ENCODE measurements around the gene OSBPL2.
A peak's percentile ranks its signal among the peaks of the same experiment; 100 is the strongest.

The OSBPL2 gene

DNA sequence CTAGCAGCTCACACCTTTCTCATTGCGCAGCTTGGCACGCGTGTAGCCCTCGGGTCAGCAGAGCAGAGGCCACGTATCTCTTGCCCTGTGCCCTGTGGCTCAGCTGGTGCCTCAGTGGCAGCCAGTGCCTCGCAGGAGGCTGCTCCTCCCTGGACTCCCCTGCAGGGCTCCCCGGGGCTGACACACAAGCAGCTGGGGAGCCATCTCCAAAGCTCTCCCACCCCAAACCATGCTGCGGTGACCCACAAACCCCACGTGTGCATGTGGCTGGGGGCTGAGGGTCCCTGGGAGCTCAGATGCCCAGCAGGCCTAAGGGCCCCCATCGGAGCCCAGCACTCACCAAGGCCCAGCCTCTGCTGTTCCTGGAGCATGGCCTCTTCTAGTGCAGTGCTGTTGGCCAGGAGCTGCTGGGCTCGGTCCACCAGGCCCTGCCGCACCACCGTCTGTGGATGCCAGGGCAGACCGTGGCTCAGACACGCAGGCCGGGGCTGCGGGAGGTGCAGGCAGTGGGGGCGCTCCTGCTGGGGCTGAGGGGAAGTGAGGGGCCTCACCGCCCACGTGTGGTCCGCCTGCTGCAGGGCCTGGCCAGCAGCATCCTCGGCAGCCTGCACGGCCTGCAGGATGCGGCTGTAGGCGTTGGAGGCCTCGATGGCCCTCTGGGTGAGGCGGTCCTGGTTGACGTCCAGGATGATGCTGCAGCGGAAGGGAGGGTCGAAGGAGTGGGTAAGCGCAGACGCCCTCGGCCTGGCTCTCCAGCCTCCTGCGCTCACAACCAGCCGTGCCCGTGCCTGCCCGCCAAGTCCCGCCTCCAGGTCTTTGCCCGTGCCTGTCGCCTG lies 78.2 kb downstream of the OSBPL2 start:
- H3K27ac ChIP-seq: no peak overlapping the region
- H3K36me3 ChIP-seq: peaks cover 79% of the 10 kb centered on the region
- no peak for DNase-seq
- TF ChIP-seq, protein P1, sequence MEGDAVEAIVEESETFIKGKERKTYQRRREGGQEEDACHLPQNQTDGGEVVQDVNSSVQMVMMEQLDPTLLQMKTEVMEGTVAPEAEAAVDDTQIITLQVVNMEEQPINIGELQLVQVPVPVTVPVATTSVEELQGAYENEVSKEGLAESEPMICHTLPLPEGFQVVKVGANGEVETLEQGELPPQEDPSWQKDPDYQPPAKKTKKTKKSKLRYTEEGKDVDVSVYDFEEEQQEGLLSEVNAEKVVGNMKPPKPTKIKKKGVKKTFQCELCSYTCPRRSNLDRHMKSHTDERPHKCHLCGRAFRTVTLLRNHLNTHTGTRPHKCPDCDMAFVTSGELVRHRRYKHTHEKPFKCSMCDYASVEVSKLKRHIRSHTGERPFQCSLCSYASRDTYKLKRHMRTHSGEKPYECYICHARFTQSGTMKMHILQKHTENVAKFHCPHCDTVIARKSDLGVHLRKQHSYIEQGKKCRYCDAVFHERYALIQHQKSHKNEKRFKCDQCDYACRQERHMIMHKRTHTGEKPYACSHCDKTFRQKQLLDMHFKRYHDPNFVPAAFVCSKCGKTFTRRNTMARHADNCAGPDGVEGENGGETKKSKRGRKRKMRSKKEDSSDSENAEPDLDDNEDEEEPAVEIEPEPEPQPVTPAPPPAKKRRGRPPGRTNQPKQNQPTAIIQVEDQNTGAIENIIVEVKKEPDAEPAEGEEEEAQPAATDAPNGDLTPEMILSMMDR (IDR thresholded peaks at IDR 0.05; ENCODE audit: low read depth, low read length): no peak
- no peak overlapping the region for H3K4me3 ChIP-seq (ENCODE audit: low read depth, low read length)
- no peaks in the 10 kb centered on the region for H3K27me3 ChIP-seq (ENCODE audit: insufficient read depth, low read depth, severe bottlenecking)
- H3K9me3 ChIP-seq (ENCODE audit: severe bottlenecking): no peaks in the 10 kb centered on the region

DNA sequence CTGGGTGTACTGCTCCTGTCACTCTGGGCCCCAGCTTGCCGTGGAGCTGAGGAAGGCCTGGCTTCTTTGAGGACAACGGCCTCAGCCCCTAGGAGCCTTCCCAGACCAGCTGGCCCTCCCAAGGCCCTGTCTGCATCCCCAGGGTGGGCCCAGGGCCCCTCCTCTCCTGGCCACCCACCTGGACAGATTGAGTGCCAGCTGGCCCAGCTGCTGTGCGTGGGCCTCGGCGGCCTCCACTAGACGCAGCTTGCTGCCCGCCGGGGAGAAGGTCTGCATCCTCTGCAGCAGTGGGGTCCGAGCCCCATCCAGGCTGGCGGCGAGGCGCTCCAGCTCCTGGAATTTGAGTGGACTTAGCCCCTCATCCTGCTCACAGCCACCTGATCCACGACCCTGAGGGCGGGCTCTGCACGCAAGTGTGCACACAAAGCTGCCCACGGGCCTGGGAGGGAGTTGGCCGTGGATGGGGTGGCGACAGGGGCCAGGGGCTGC lies 78.9 kb downstream of the OSBPL2 start:
- TF ChIP-seq, protein P1 (IDR thresholded peaks at IDR 0.05; ENCODE audit: low read depth, low read length): no peak
- H3K27me3 ChIP-seq (ENCODE audit: insufficient read depth, low read depth, severe bottlenecking): no peaks in the 10 kb centered on the region
- peaks cover 79% of the 10 kb centered on the region for H3K36me3 ChIP-seq

DNA sequence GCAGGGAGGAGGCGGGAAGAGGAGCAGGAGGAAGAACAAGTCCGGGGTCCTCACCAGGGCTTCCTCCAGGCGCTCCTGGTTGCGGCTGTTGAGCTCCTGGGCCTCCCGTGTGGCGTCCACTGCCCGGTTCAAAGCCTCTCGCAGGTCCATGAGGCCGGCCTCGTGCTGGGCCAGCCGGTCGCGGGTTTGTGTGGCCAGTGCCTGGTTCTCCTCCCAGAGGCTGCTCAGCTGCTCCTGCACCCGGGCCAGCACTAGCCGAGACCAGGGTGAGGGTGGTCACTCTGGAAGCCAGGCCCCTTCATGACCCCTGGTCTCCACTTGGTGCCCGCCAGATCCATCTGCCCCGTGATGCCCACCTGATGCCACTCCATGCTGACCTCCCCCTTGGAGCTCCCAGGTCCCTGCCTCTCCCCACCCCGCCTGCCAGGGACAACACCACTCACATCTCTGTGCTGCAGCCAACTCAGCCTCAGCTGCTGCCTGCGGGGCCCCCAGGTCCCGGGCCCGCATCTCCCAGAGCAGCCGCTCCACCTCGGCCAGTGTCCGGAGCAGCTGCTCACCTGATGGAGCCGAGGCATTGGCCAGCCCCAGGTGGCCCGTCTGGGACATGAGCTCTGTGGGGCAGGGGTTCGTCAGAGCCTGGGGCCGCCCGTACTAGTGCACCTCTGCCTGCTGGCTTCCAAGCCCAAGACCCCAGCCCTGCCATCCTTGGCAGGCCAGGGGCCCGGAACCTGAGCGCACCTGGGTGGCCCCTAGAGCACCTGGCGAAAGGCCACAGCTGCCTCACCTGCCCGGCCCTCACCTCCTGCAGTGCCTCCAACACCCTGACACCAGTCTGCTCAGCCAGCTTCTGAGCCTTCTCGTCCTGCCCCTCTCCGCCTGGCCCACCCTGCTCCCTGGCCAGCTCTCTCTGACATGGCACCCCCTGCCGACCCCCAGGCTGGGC lies 80.4 kb downstream of the OSBPL2 start:
- Histone ChIP-seq H3K36me3 (peaks cover 73% of the 10 kb centered on the region), H3K27ac (no peak overlapping the region), H3K27me3 (ENCODE audit: insufficient read depth, low read depth, severe bottlenecking) (no peaks in the 10 kb centered on the region), H3K9me3 (ENCODE audit: severe bottlenecking) (no peaks in the 10 kb centered on the region), H3K4me3 (ENCODE audit: low read depth, low read length) (no peak overlapping the region)
- TF ChIP-seq, protein P1 (IDR thresholded peaks at IDR 0.05; ENCODE audit: low read depth, low read length): no peak
- DNase-seq: no peak

More for the DNA sequence above, 78.9 kb downstream of the OSBPL2 start:
- no peaks in the 10 kb centered on the region for H3K9me3 ChIP-seq (ENCODE audit: severe bottlenecking)
- no peak overlapping the region for H3K27ac ChIP-seq
- no peak overlapping the region for H3K4me3 ChIP-seq (ENCODE audit: low read depth, low read length)
- no peak for DNase-seq

DNA sequence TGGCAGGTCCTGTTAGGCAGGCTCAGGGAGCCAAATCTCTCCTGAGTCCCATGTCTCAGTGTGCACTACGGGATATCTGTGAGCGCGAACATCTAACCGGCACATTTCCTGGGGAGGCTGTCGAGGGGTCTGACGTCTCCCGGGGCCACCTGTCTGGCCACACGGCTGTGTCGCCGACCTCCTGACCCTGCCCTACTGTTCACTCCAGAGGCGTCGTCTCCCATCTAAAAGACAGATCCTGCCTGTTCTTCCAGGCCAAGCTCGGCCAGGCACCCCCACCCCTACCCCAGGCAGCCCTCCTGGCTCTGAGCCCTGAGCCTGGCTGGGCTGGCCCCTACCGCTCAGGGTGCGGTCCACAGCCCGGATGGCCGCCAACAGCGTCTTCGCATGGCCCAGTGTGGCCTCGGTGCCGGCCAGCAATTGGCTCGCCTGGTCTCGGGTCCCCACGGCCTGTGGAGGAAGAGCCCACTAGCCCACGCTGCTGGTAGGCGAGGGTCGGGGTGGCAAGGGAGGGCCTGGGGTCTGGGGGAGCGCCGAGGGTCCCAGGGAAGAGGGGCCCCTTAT lies 81.1 kb downstream of the OSBPL2 start:
- TF ChIP-seq, protein P1 (IDR thresholded peaks at IDR 0.05; ENCODE audit: low read depth, low read length): no peak
- Histone ChIP-seq H3K4me3 (ENCODE audit: low read depth, low read length) (no peak overlapping the region), H3K36me3 (peaks cover 77% of the 10 kb centered on the region), H3K27ac (no peak overlapping the region), H3K27me3 (ENCODE audit: insufficient read depth, low read depth, severe bottlenecking) (no peaks in the 10 kb centered on the region), H3K9me3 (ENCODE audit: severe bottlenecking) (no peaks in the 10 kb centered on the region)
- DNase-seq: no peak

DNA sequence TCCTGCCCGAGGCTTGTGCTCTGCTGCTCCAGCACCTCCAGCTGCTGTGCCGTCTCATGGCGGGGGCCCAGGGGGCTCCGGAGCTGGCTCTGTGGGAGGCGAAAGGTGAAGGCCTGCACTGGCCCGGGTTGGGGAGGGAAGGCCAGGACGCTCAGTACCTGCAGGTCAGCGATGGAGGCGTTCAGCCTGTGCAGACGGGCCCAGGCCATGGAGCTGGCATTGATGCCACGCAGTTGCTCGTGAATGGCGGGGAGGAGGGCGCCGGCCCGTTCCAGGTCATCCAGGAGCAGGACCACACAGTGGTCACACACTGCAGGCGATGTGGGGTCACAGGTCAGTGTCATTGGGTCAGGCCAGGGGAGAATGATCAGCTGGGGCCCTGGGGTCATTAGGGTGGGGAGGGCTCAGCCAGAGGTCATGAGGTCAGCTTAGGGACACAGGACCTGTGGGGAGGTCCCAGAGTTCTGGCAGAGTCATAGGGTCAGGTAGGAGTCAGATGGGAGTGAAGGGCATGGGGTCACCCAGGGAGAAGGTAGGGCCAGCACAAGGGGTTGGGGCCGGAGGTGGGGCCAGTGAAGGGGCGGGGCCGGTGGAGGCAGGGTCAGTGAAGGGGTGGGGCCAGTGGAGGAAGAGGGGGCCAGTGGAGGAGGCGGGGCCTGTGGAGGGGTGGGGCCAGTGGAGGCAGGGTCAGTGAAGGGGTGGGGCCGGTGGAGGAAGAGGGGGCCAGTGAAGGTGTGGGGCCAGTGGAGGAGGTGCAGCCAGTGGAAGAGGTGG lies 82.4 kb downstream of the OSBPL2 start:
- Histone ChIP-seq H3K36me3 (peaks cover 74% of the 10 kb centered on the region), H3K27me3 (ENCODE audit: insufficient read depth, low read depth, severe bottlenecking) (no peaks in the 10 kb centered on the region), H3K27ac (no peak overlapping the region), H3K4me3 (ENCODE audit: low read depth, low read length) (no peak overlapping the region), H3K9me3 (ENCODE audit: severe bottlenecking) (no peaks in the 10 kb centered on the region)
- peak; percentile 76 for DNase-seq
- TF ChIP-seq, protein P1 (IDR thresholded peaks at IDR 0.05; ENCODE audit: low read depth, low read length): no peak

Measured in WERI-Rb-1 (cell line).